ENCODE results near the gene SHISA5. TPM values are rescaled to one million over a fixed set of nuclear protein-coding genes. Genes with fewer than 3 reads are reported as not detected.

The SHISA5 gene
- total RNA-seq, 1 experiment from 2014 or later: 226 TPM

DNA sequence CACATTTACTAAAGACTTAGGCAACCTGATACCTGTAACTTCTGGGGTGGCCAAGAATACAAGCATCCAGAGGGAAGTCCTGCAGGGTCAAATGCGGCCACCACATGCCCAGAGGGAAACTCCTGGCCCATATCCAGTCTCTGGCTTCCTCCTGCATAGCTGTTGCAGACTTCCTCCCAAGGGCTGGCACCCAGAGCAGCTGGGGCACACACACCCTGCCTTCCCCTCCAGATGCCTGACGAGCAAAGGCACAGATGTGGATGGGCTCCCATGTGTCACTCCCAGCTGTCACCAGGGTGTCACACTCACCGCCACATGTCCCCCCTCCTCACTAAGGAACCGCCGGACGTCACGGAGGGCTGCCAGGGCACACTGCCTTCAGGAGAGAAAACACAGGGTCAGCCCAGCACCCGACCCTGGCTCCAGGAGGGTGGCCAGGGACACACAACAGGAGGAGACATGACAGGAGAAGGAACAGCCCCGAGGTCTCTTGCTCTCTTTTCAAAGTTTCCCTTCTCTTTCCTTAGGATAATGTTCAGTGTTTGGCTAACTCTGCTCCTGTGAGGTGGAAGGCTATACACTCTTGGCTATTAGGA is 39.4 kb upstream of the SHISA5 start:
- TF ChIP-seq, protein P1, sequence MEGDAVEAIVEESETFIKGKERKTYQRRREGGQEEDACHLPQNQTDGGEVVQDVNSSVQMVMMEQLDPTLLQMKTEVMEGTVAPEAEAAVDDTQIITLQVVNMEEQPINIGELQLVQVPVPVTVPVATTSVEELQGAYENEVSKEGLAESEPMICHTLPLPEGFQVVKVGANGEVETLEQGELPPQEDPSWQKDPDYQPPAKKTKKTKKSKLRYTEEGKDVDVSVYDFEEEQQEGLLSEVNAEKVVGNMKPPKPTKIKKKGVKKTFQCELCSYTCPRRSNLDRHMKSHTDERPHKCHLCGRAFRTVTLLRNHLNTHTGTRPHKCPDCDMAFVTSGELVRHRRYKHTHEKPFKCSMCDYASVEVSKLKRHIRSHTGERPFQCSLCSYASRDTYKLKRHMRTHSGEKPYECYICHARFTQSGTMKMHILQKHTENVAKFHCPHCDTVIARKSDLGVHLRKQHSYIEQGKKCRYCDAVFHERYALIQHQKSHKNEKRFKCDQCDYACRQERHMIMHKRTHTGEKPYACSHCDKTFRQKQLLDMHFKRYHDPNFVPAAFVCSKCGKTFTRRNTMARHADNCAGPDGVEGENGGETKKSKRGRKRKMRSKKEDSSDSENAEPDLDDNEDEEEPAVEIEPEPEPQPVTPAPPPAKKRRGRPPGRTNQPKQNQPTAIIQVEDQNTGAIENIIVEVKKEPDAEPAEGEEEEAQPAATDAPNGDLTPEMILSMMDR (IDR thresholded peaks at IDR 0.05; ENCODE audit: insufficient read depth in 1 of 2, low read depth in 1 of 2, low read length in 1 of 2, severe bottlenecking in 1 of 2, unreplicated experiment in 1 of 2): no peak
- Mint-ChIP-seq H3K27ac (ENCODE audit: unreplicated experiment) (no peak overlapping the region), H3K36me3 (ENCODE audit: insufficient read depth, unreplicated experiment) (peaks cover 6% of the 10 kb centered on the region), H3K4me1 (ENCODE audit: low read depth, unreplicated experiment) (no peaks in the 10 kb centered on the region), H3K9me3 (ENCODE audit: unreplicated experiment) (no peaks in the 10 kb centered on the region), H3K27me3 (ENCODE audit: insufficient read depth, unreplicated experiment) (no peaks in the 10 kb centered on the region), H3K4me3 (ENCODE audit: unreplicated experiment) (no peak overlapping the region)
- no peak overlapping the region for H3K4me3 ChIP-seq (ENCODE audit: low read depth, low read length)
- POLR2A ChIA-PET: no interaction called here
- H3K9me3 ChIP-seq: no peaks in the 10 kb centered on the region
- H3K36me3 ChIP-seq (ENCODE audit: control insufficient read depth, insufficient read depth, low read length): peaks cover 2% of the 10 kb centered on the region
- BruUV-seq (replicated peaks): no TSS peak
- no peak for DNase-seq
- CTCF ChIA-PET: no interaction called here
- no peaks in the 10 kb centered on the region for H3K27me3 ChIP-seq (replicated peaks; ENCODE audit: control insufficient read depth, insufficient read depth, low read length)
- H3K4me1 ChIP-seq: no peaks in the 10 kb centered on the region
- intact Hi-C loops (cut with micrococcal nuclease; ENCODE audit: unreplicated experiment): no loop called here

DNA sequence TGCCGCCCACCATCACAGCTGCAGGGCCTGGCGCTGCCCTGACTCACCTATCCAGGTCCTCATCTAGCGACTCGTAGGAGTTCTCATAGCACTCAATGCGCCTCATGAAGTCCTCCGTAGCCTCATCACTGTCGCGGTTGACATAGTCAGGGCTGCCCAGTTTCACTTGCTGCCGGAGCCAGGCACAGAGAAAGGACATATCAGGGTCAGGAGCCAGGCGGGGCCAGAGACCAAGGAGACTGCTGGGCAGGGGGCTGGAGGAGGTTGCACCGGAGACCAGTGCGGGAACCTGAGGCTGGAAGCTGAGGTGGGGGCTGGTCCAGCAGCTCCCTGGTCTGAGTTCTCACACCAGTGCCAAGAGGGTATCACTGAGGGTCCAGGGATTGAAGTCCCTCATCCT is 34.5 kb upstream of the SHISA5 start:
- H3K4me3 Mint-ChIP-seq (ENCODE audit: unreplicated experiment): no peak overlapping the region
- no peaks in the 10 kb centered on the region for H3K27me3 Mint-ChIP-seq (ENCODE audit: insufficient read depth, unreplicated experiment)
- no peaks in the 10 kb centered on the region for H3K9me3 Mint-ChIP-seq (ENCODE audit: unreplicated experiment)
- H3K36me3 Mint-ChIP-seq (ENCODE audit: insufficient read depth, unreplicated experiment): peaks cover 20% of the 10 kb centered on the region
- H3K27ac Mint-ChIP-seq (ENCODE audit: unreplicated experiment): no peak overlapping the region
- intact Hi-C loops (cut with micrococcal nuclease; ENCODE audit: unreplicated experiment): no loop called here
- ChIA-PET POLR2A (no interaction called here), CTCF (no interaction called here)
- H3K4me1 ChIP-seq: no peaks in the 10 kb centered on the region
- TF ChIP-seq, protein P1 (IDR thresholded peaks at IDR 0.05; ENCODE audit: insufficient read depth in 1 of 2, low read depth in 1 of 2, low read length in 1 of 2, severe bottlenecking in 1 of 2, unreplicated experiment in 1 of 2): no peak
- no peaks in the 10 kb centered on the region for H3K27me3 ChIP-seq (replicated peaks; ENCODE audit: control insufficient read depth, insufficient read depth, low read length)
- no TSS peak for BruUV-seq (replicated peaks)
- no peak for DNase-seq
- no peak overlapping the region for H3K4me3 ChIP-seq (ENCODE audit: low read depth, low read length)
- H3K4me1 Mint-ChIP-seq (ENCODE audit: low read depth, unreplicated experiment): no peaks in the 10 kb centered on the region
- peaks cover 3% of the 10 kb centered on the region for H3K36me3 ChIP-seq (ENCODE audit: control insufficient read depth, insufficient read depth, low read length)
- no peaks in the 10 kb centered on the region for H3K9me3 ChIP-seq

DNA sequence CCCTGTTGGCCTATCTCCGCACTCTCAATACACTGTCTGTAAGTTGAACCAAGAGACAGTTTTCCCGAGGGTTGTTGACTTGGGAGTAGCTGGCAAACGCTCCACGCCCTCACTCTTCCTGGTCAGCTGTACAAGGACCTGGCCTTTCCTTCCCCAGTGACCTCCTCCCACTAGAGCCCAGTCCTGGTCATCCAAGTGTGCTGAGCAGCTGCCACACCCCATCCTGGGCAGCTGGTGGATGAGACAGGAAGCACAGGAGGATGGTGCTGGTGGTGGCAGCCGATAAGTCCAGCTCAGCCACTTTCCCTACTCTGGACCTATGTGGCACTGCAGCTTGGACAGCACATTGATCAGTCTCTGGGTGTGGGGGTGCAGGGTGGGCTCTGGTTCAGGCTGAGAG is 32.8 kb upstream of the SHISA5 start:
- no peak for DNase-seq
- Mint-ChIP-seq H3K27me3 (ENCODE audit: insufficient read depth, unreplicated experiment) (no peaks in the 10 kb centered on the region), H3K36me3 (ENCODE audit: insufficient read depth, unreplicated experiment) (peaks cover 15% of the 10 kb centered on the region), H3K4me1 (ENCODE audit: low read depth, unreplicated experiment) (no peaks in the 10 kb centered on the region), H3K4me3 (ENCODE audit: unreplicated experiment) (no peak overlapping the region), H3K27ac (ENCODE audit: unreplicated experiment) (no peak overlapping the region), H3K9me3 (ENCODE audit: unreplicated experiment) (no peaks in the 10 kb centered on the region)
- ChIA-PET CTCF (no interaction called here), POLR2A (interaction anchor here (0.7 kb wide), 1 partner anchor 90 kb away, joined by 8 read pairs; the partner anchor contains the start of gene ATRIP)
- intact Hi-C loops (cut with micrococcal nuclease; ENCODE audit: unreplicated experiment): no loop called here
- H3K9me3 ChIP-seq: no peaks in the 10 kb centered on the region
- TF ChIP-seq, protein P1 (IDR thresholded peaks at IDR 0.05; ENCODE audit: insufficient read depth in 1 of 2, low read depth in 1 of 2, low read length in 1 of 2, severe bottlenecking in 1 of 2, unreplicated experiment in 1 of 2): no peak
- H3K4me3 ChIP-seq (ENCODE audit: low read depth, low read length): no peak overlapping the region
- no peaks in the 10 kb centered on the region for H3K4me1 ChIP-seq
- no TSS peak for BruUV-seq (replicated peaks)
- no peaks in the 10 kb centered on the region for H3K27me3 ChIP-seq (replicated peaks; ENCODE audit: control insufficient read depth, insufficient read depth, low read length)
- peaks cover 3% of the 10 kb centered on the region for H3K36me3 ChIP-seq (ENCODE audit: control insufficient read depth, insufficient read depth, low read length)
